Stimulated activated CD8-positive, alpha-beta memory T cell treated with anti-CD3 and anti-CD28 coated beads, Interleukin-15, amount 100 ng/mL, for 1 hour (primary cell): Measurements from ENCODE around the gene TMEM242.

Experiments
- DNase-seq: peaks from one replicate; pipeline ENCODE4 v3.0.0-alpha.2; 2020; ENCODE audit warnings: low read depth

Gene TMEM242

GRCh38 chr6:157288575-157288974 lies 34.7 kb downstream of the TMEM242 start:
- DNase-seq, result no peak

- DNase-seq, result no peak
These were observed 35.4 kb downstream of the TMEM242 start for GRCh38 chr6:157287923-157288322.

GRCh38 chr6:157287247-157287850 lies 36.0 kb downstream of the TMEM242 start:
- DNase-seq, result no peak

- DNase-seq, result no peak
These were observed 37.9 kb downstream of the TMEM242 start for GRCh38 chr6:157285422-157285779.

GRCh38 chr6:157284738-157285421 lies 38.4 kb downstream of the TMEM242 start:
- no peak for DNase-seq

GRCh38 chr6:157283900-157284737 lies 39.2 kb downstream of the TMEM242 start:
- DNase-seq, result no peak

GRCh38 chr6:157283330-157283898 lies 39.9 kb downstream of the TMEM242 start:
- no peak for DNase-seq

- no peak for DNase-seq
These were observed 41.0 kb downstream of the TMEM242 start for GRCh38 chr6:157282284-157282683.

- DNase-seq, result no peak
These were observed 41.7 kb downstream of the TMEM242 start for GRCh38 chr6:157281570-157281969.

- DNase-seq, result no peak
These were observed 42.4 kb downstream of the TMEM242 start for GRCh38 chr6:157280947-157281346.

GRCh38 chr6:157280157-157280556 lies 43.2 kb downstream of the TMEM242 start:
- DNase-seq, result no peak

- no peak for DNase-seq
These were observed 45.1 kb downstream of the TMEM242 start for GRCh38 chr6:157278171-157278570.

- DNase-seq, result no peak
These were observed 46.6 kb downstream of the TMEM242 start for GRCh38 chr6:157276731-157277130.

- no peak for DNase-seq
These were observed 47.2 kb downstream of the TMEM242 start for GRCh38 chr6:157276134-157276532.

GRCh38 chr6:157274471-157275226 lies 48.7 kb downstream of the TMEM242 start:
- peak; percentile 74 for DNase-seq

GRCh38 chr6:157273756-157274470 lies 49.4 kb downstream of the TMEM242 start:
- peak; percentile 54 for DNase-seq

- no peak for DNase-seq
These were observed 50.2 kb downstream of the TMEM242 start for GRCh38 chr6:157272866-157273755.

- no peak for DNase-seq
These were observed 50.9 kb downstream of the TMEM242 start for GRCh38 chr6:157272372-157272771.

- no peak for DNase-seq
These were observed 51.4 kb downstream of the TMEM242 start for GRCh38 chr6:157271911-157272310.

GRCh38 chr6:157271441-157271840 lies 51.9 kb downstream of the TMEM242 start:
- no peak for DNase-seq
